ENCODE measurements around the gene EFCAB6.

EFCAB6 gene

GRCh38 chr22:43740587-43741270, 71.4 kb downstream of the EFCAB6 start:
- no peak for DNase-seq (ENCODE audit: low read depth)
- TF ChIP-seq CTCF (IDR thresholded peaks at IDR 0.05; ENCODE audit: low read depth, low read length, missing control alignments): no peak
- no peak overlapping the region for H3K4me3 ChIP-seq (ENCODE audit: low read depth, low read length)
- in situ Hi-C loops (cut with HindIII; ENCODE audit: low sequenced_read_pairs): no loop called here

- no peak for DNase-seq (ENCODE audit: low read depth)
- in situ Hi-C loops (cut with HindIII; ENCODE audit: low sequenced_read_pairs): no loop called here
- no peak overlapping the region for H3K4me3 ChIP-seq (ENCODE audit: low read depth, low read length)
- TF ChIP-seq CTCF (IDR thresholded peaks at IDR 0.05; ENCODE audit: low read depth, low read length, missing control alignments): no peak
These were observed 72.2 kb downstream of the EFCAB6 start for GRCh38 chr22:43739851-43740379.

- in situ Hi-C loops (cut with HindIII; ENCODE audit: low sequenced_read_pairs): no loop called here
- H3K4me3 ChIP-seq (ENCODE audit: low read depth, low read length): no peak overlapping the region
- TF ChIP-seq CTCF (IDR thresholded peaks at IDR 0.05; ENCODE audit: low read depth, low read length, missing control alignments): no peak
- no peak for DNase-seq (ENCODE audit: low read depth)
These were observed 74.8 kb downstream of the EFCAB6 start for GRCh38 chr22:43737150-43737828.

GRCh38 chr22:43736651-43737050, 75.5 kb downstream of the EFCAB6 start:
- no peak overlapping the region for H3K4me3 ChIP-seq (ENCODE audit: low read depth, low read length)
- in situ Hi-C loops (cut with HindIII; ENCODE audit: low sequenced_read_pairs): no loop called here
- no peak for TF ChIP-seq CTCF (IDR thresholded peaks at IDR 0.05; ENCODE audit: low read depth, low read length, missing control alignments)
- DNase-seq (ENCODE audit: low read depth): no peak

GRCh38 chr22:43734370-43735150, 77.5 kb downstream of the EFCAB6 start:
- no peak overlapping the region for H3K4me3 ChIP-seq (ENCODE audit: low read depth, low read length)
- no peak for DNase-seq (ENCODE audit: low read depth)
- no peak for TF ChIP-seq CTCF (IDR thresholded peaks at IDR 0.05; ENCODE audit: low read depth, low read length, missing control alignments)
- in situ Hi-C loops (cut with HindIII; ENCODE audit: low sequenced_read_pairs): no loop called here

- H3K4me3 ChIP-seq (ENCODE audit: low read depth, low read length): no peak overlapping the region
- in situ Hi-C loops (cut with HindIII; ENCODE audit: low sequenced_read_pairs): no loop called here
- no peak for DNase-seq (ENCODE audit: low read depth)
- no peak for TF ChIP-seq CTCF (IDR thresholded peaks at IDR 0.05; ENCODE audit: low read depth, low read length, missing control alignments)
These were observed 79.0 kb downstream of the EFCAB6 start for GRCh38 chr22:43733138-43733537.

Data from astrocyte of the cerebellum (primary cell).